HG03097 (cell line): Measurements from ENCODE around the gene KCNMA1.

Source experiments
- ATAC-seq: cut with Tn5 transposase; IDR thresholded peaks from one replicate; pipeline ENCODE4 v1.9.1; 2021; ENCODE audit not compliant: unreplicated experiment, low FRiP score

Gene KCNMA1

GRCh38 chr10:76878514-76878913, 759.1 kb downstream of the KCNMA1 start:
- no peak for ATAC-seq

GRCh38 chr10:76874896-76875295, 762.7 kb downstream of the KCNMA1 start:
- no peak for ATAC-seq

- no peak for ATAC-seq
Measured at GRCh38 chr10:76874176-76874575, 763.4 kb downstream of the KCNMA1 start.

- ATAC-seq = no peak
Measured at GRCh38 chr10:76871697-76872295, 765.8 kb downstream of the KCNMA1 start.

GRCh38 chr10:76869931-76870330, 767.7 kb downstream of the KCNMA1 start:
- ATAC-seq = no peak

- ATAC-seq = no peak
Measured at GRCh38 chr10:76868098-76868977, 769.3 kb downstream of the KCNMA1 start.

GRCh38 chr10:76866841-76867586, 770.6 kb downstream of the KCNMA1 start:
- ATAC-seq = no peak

- no peak for ATAC-seq
Measured at GRCh38 chr10:76864922-76865321, 772.7 kb downstream of the KCNMA1 start.

GRCh38 chr10:76858721-76859120, 778.9 kb downstream of the KCNMA1 start:
- ATAC-seq = no peak

- no peak for ATAC-seq
Measured at GRCh38 chr10:76840802-76841201, 796.8 kb downstream of the KCNMA1 start.

- no peak for ATAC-seq
Measured at GRCh38 chr10:76839276-76839675, 798.3 kb downstream of the KCNMA1 start.

GRCh38 chr10:76830218-76830617, 807.4 kb downstream of the KCNMA1 start:
- ATAC-seq = no peak

GRCh38 chr10:76829724-76830123, 807.9 kb downstream of the KCNMA1 start:
- ATAC-seq = no peak
